Endothelial cell of umbilical vein (primary cell): ENCODE results near the gene ZNF79.

Experiments
- CTCF ChIP-seq, 2 donors: IDR thresholded peaks; 1 replicate in 1 of 2; 2 replicates in 1 of 2; pipeline ENCODE4 v1.5.1; 2011; ENCODE audit warnings: low read length in 2 of 2, mild to moderate bottlenecking in 2 of 2, moderate library complexity in 2 of 2, control low read depth in 1 of 2, inconsistent platforms in 1 of 2, low read depth in 1 of 2; ENCODE audit not compliant: insufficient read depth in 1 of 2; ENCODE audit errors: extremely low read depth in 1 of 2
- EZH2 ChIP-seq: IDR thresholded peaks from 2 replicates; pipeline ENCODE4 v1.6.1; 2012; ENCODE audit warnings: borderline replicate concordance, low read depth, mild to moderate bottlenecking, moderate library complexity, low read length, inconsistent platforms; ENCODE audit not compliant: severe bottlenecking
- FOS ChIP-seq: IDR thresholded peaks from 2 replicates; pipeline ENCODE4 v1.6.1; 2011; ENCODE audit warnings: mild to moderate bottlenecking, low read length, moderate library complexity, borderline replicate concordance; ENCODE audit not compliant: insufficient read depth
- GATA2 ChIP-seq: IDR thresholded peaks from 2 replicates; pipeline ENCODE4 v1.7.0; 2011; ENCODE audit warnings: low read depth, mild to moderate bottlenecking, moderate library complexity, mixed read lengths, low read length; ENCODE audit not compliant: insufficient read length, insufficient read depth
- JUN ChIP-seq: IDR thresholded peaks from 2 replicates; pipeline ENCODE4 v1.6.1; 2011; ENCODE audit warnings: borderline replicate concordance, low read depth; ENCODE audit not compliant: insufficient read length, insufficient read depth
- MAX ChIP-seq: IDR thresholded peaks from 2 replicates; pipeline ENCODE4 v1.6.1; 2011; ENCODE audit not compliant: insufficient read depth, insufficient read length
- POLR2A ChIP-seq: IDR thresholded peaks from 2 replicates; pipeline ENCODE4 v1.6.1; 2012; ENCODE audit warnings: low read depth, mild to moderate bottlenecking, control low read depth, low read length
- POLR2AphosphoS5 ChIP-seq: IDR thresholded peaks from 2 replicates; pipeline ENCODE4 v1.6.1; 2012; ENCODE audit warnings: low read depth, mild to moderate bottlenecking, control low read depth, low read length, moderate library complexity; ENCODE audit not compliant: insufficient read depth

GRCh38 chr9:127399736-127400269 lies 24.4 kb upstream of the ZNF79 start:
- no peak for TF ChIP-seq CTCF (IDR thresholded peaks at IDR 0.05; ENCODE audit: extremely low read depth in 1 of 2, insufficient read depth in 1 of 2, low read depth in 1 of 2, low read length in 2 of 2)
- TF ChIP-seq MAX, result no peak
- TF ChIP-seq POLR2A, result no peak
- TF ChIP-seq EZH2, result no peak
- TF ChIP-seq POLR2AphosphoS5, result no peak
- TF ChIP-seq GATA2, result no peak
- TF ChIP-seq JUN, result no peak
- TF ChIP-seq FOS, result no peak
